GM12878 (cell line): ENCODE data around the gene TOX2.
"Not testable (repeated sequence)": the region's sequence is repeated elsewhere in the genome, so short reads cannot be mapped to it uniquely, and the experiment has no call there.

Source experiments
- CTCF ChIP-seq, 3 experiments: IDR thresholded peaks in 2 of 3; conservative IDR thresholded peaks in 1 of 3; 2 replicates each; pipeline ENCODE4 v1.5.1; 2011; ENCODE audit warnings: low read depth in 3 of 3, low read length in 3 of 3, mild to moderate bottlenecking in 3 of 3, control low read depth in 2 of 3, moderate library complexity in 2 of 3, inconsistent platforms in 1 of 3, mixed read lengths in 1 of 3; ENCODE audit not compliant: control insufficient read depth in 2 of 3, insufficient read depth in 1 of 3; ENCODE audit errors: extremely low read depth in 1 of 3
- EZH2 ChIP-seq: IDR thresholded peaks from 2 replicates; pipeline ENCODE4 v1.6.1; 2012; ENCODE audit warnings: low read depth, mild to moderate bottlenecking, control low read depth, inconsistent platforms, low read length, borderline replicate concordance; ENCODE audit not compliant: control insufficient read depth
- KDM1A ChIP-seq: fragments of 200-600 bp; sonication (generic); IDR thresholded peaks from 2 replicates; pipeline ENCODE4 v1.6.1; 2016; ENCODE audit warnings: borderline replicate concordance
- NFYA ChIP-seq: IDR thresholded peaks from 2 replicates; pipeline ENCODE4 v1.6.1; 2011; ENCODE audit warnings: low read depth, mild to moderate bottlenecking, low read length, improper control_type of control experiment, borderline replicate concordance
- PAX8 ChIP-seq: fragments of 450-650 bp; IDR thresholded peaks from 2 replicates; pipeline ENCODE4 v1.6.1; 2017; ENCODE audit warnings: mild to moderate bottlenecking, moderate library complexity
- RCOR1 ChIP-seq: conservative IDR thresholded peaks from 2 replicates; pipeline ENCODE4 v1.6.1; 2012; ENCODE audit warnings: low read depth, low read length, improper control_type of control experiment
- SMC3 ChIP-seq: IDR thresholded peaks from 2 replicates; pipeline ENCODE4 v1.6.1; 2011; ENCODE audit warnings: low read length, improper control_type of control experiment, borderline replicate concordance
- TF ChIP-seq, protein P1 (sequence below): IDR thresholded peaks from 2 replicates; pipeline ENCODE4 v1.6.1; 2012; ENCODE audit warnings: low read depth, low read length, improper control_type of control experiment
- TF ChIP-seq, protein P2 (sequence below): fragments of 150-350 bp; IDR thresholded peaks from 2 replicates; pipeline ENCODE4 v1.6.1; 2016; ENCODE audit warnings: low read depth, low read length
- TF ChIP-seq, protein P3 (sequence below): IDR thresholded peaks from 2 replicates; pipeline ENCODE4 v1.6.1; 2012; ENCODE audit warnings: low read depth, low read length, improper control_type of control experiment

- TF ChIP-seq PAX8; CTCF (IDR thresholded peaks at IDR 0.05 in 2 of 3, conservative IDR thresholded peaks at IDR 0.05 in 1 of 3; ENCODE audit: control insufficient read depth in 2 of 3, extremely low read depth in 1 of 3, insufficient read depth in 1 of 3, low read depth in 3 of 3, low read length in 3 of 3); NFYA; EZH2; RCOR1; SMC3; KDM1A: not testable (repeated sequence)
- TF ChIP-seq, protein P1, sequence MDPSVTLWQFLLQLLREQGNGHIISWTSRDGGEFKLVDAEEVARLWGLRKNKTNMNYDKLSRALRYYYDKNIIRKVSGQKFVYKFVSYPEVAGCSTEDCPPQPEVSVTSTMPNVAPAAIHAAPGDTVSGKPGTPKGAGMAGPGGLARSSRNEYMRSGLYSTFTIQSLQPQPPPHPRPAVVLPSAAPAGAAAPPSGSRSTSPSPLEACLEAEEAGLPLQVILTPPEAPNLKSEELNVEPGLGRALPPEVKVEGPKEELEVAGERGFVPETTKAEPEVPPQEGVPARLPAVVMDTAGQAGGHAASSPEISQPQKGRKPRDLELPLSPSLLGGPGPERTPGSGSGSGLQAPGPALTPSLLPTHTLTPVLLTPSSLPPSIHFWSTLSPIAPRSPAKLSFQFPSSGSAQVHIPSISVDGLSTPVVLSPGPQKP: not testable (repeated sequence)
- TF ChIP-seq, protein P2, sequence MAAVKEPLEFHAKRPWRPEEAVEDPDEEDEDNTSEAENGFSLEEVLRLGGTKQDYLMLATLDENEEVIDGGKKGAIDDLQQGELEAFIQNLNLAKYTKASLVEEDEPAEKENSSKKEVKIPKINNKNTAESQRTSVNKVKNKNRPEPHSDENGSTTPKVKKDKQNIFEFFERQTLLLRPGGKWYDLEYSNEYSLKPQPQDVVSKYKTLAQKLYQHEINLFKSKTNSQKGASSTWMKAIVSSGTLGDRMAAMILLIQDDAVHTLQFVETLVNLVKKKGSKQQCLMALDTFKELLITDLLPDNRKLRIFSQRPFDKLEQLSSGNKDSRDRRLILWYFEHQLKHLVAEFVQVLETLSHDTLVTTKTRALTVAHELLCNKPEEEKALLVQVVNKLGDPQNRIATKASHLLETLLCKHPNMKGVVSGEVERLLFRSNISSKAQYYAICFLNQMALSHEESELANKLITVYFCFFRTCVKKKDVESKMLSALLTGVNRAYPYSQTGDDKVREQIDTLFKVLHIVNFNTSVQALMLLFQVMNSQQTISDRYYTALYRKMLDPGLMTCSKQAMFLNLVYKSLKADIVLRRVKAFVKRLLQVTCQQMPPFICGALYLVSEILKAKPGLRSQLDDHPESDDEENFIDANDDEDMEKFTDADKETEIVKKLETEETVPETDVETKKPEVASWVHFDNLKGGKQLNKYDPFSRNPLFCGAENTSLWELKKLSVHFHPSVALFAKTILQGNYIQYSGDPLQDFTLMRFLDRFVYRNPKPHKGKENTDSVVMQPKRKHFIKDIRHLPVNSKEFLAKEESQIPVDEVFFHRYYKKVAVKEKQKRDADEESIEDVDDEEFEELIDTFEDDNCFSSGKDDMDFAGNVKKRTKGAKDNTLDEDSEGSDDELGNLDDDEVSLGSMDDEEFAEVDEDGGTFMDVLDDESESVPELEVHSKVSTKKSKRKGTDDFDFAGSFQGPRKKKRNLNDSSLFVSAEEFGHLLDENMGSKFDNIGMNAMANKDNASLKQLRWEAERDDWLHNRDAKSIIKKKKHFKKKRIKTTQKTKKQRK: not testable (repeated sequence)
- TF ChIP-seq, protein P3, sequence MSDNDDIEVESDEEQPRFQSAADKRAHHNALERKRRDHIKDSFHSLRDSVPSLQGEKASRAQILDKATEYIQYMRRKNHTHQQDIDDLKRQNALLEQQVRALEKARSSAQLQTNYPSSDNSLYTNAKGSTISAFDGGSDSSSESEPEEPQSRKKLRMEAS: not testable (repeated sequence)
Observed at GRCh38 chr20:44044712-44045111, 130.1 kb downstream of the TOX2 start.
